Measurements from ENCODE around the gene SPART. TPM values are rescaled to one million over a fixed set of nuclear protein-coding genes. Genes with fewer than 3 reads are reported as not detected.

The SPART gene
- polyA plus RNA-seq, 2 of the 4 experiments (the other 2 are of a cell fraction) = 33.9 to 37.0 TPM

DNA sequence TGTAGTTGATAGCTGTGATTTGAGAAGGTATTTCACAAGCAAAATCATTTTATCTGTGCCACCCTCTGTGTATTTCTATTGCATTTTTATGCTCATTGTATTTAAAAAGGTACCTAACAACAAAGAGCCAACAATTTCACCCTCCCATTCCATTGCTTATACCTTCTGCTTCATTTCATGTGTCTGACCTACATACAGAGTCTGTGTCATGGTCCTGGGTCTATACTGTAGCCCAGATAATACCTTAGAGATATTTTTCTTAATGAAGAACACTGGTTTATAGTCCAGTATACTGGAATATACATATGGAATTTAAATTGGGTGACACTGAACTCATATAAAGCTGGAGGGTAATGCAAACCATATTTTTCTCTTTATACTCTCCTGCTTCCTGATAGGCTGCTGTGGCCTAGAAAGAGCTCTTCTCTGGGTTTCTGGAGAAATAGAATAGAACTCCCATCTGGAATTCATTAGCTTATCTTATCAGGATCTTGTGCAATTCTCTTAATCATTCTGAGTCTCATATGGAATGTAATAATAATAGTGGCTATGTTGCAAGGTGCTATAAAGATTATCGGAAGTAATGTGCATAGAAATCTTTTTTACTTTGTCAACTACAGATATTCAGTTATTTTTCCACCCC is 31.8 kb upstream of the SPART start (continued):
- TF ChIP-seq, protein P1, sequence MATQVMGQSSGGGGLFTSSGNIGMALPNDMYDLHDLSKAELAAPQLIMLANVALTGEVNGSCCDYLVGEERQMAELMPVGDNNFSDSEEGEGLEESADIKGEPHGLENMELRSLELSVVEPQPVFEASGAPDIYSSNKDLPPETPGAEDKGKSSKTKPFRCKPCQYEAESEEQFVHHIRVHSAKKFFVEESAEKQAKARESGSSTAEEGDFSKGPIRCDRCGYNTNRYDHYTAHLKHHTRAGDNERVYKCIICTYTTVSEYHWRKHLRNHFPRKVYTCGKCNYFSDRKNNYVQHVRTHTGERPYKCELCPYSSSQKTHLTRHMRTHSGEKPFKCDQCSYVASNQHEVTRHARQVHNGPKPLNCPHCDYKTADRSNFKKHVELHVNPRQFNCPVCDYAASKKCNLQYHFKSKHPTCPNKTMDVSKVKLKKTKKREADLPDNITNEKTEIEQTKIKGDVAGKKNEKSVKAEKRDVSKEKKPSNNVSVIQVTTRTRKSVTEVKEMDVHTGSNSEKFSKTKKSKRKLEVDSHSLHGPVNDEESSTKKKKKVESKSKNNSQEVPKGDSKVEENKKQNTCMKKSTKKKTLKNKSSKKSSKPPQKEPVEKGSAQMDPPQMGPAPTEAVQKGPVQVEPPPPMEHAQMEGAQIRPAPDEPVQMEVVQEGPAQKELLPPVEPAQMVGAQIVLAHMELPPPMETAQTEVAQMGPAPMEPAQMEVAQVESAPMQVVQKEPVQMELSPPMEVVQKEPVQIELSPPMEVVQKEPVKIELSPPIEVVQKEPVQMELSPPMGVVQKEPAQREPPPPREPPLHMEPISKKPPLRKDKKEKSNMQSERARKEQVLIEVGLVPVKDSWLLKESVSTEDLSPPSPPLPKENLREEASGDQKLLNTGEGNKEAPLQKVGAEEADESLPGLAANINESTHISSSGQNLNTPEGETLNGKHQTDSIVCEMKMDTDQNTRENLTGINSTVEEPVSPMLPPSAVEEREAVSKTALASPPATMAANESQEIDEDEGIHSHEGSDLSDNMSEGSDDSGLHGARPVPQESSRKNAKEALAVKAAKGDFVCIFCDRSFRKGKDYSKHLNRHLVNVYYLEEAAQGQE (IDR thresholded peaks at IDR 0.05) = no peak
- TF ChIP-seq CEBPB (IDR thresholded peaks at IDR 0.05) (no peak), NPAS2 (CRISPR knock-in tag; IDR thresholded peaks at IDR 0.05; ENCODE audit: borderline replicate concordance) (no peak), NFE2L2 (conservative IDR thresholded peaks at IDR 0.05; ENCODE audit: low read length) (no peak), BHLHE40 (IDR thresholded peaks at IDR 0.05; ENCODE audit: low read depth, low read length) (no peak), KDM5A (IDR thresholded peaks at IDR 0.05) (no peak), MYC (IDR thresholded peaks at IDR 0.05; ENCODE audit: borderline replicate concordance, low read length) (no peak), SREBF2 (IDR thresholded peaks at IDR 0.05) (no peak), EHMT2 (IDR thresholded peaks at IDR 0.05; ENCODE audit: low read depth) (no peak), NR3C1 (IDR thresholded peaks at IDR 0.05) (no peak)
- TF ChIP-seq, protein P2, sequence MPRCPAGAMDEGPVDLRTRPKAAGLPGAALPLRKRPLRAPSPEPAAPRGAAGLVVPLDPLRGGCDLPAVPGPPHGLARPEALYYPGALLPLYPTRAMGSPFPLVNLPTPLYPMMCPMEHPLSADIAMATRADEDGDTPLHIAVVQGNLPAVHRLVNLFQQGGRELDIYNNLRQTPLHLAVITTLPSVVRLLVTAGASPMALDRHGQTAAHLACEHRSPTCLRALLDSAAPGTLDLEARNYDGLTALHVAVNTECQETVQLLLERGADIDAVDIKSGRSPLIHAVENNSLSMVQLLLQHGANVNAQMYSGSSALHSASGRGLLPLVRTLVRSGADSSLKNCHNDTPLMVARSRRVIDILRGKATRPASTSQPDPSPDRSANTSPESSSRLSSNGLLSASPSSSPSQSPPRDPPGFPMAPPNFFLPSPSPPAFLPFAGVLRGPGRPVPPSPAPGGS (IDR thresholded peaks at IDR 0.05) = no peak

DNA sequence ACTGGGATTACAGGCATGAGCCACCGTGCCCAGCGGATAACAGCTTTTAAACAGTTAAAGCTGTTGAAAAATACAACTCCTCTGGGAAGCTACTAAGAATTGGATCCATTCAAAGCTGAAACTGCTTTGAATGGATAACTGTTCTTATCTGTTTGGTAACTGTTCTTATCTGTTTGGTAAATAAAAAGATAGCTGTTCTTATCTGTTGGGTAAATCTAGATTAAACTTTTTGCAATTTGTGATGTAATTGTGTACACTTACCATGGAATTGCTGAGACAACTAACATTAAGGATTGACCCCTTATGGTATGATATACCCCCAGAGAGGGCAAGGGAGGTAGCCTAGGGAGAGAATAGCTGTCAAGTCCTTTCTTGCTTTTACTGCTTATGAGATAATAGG is 27.9 kb upstream of the SPART start:
- ChIA-PET CTCF (no interaction called here), POLR2A (no interaction called here)
- TF ChIP-seq MYC (IDR thresholded peaks at IDR 0.05; ENCODE audit: borderline replicate concordance, low read length) (no peak), SREBF2 (IDR thresholded peaks at IDR 0.05) (no peak), MAFK (IDR thresholded peaks at IDR 0.05; ENCODE audit: partially characterized antibody) (no peak), EHF (CRISPR knock-in tag; IDR thresholded peaks at IDR 0.05) (no peak), FOSL2 (IDR thresholded peaks at IDR 0.05) (no peak), FOSL2 (CRISPR knock-in tag; IDR thresholded peaks at IDR 0.05) (no peak)
- TF ChIP-seq, protein P3, sequence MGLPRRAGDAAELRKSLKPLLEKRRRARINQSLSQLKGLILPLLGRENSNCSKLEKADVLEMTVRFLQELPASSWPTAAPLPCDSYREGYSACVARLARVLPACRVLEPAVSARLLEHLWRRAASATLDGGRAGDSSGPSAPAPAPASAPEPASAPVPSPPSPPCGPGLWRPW (IDR thresholded peaks at IDR 0.05) = no peak
- FAIRE-seq (no peak), DNase-seq (ENCODE audit: low read depth in 1 of 2, low spot score in 1 of 2) (no peak), ATAC-seq (no peak)
- no peak overlapping the region for H3K4me2 ChIP-seq
- no peak overlapping the region for H3K4me3 ChIP-seq
- no peaks in the 10 kb centered on the region for H3K9me3 ChIP-seq
- WGBS (ENCODE audit: missing lambda C conversion rate) = 95% methylated on average over 2 of the region's 2 CpGs
- H3K4me1 ChIP-seq = no peaks in the 10 kb centered on the region
- H3K27ac ChIP-seq = no peak overlapping the region

DNA sequence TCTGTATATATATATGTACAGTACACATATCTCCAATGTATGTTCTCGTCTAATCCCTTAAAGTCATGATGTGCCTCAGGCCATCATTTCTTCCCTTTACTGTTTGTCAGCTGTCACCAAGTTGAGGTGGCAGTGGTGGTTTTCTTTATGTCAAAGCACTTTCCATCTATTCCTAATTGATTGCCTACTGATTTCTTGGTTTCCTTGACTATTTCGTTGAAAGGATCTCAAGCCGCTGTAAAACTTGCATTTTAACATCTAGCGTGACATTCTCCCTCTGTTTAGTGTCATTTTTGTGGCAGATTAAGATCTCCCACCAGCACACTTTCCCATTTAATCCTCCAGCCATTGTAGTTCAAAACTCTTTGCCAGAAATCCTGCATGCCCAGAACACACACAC is 25.0 kb upstream of the SPART start:
- Histone ChIP-seq H3K4me3 (no peak overlapping the region), H3K4me2 (no peak overlapping the region), H3K9me3 (no peaks in the 10 kb centered on the region), H3K27ac (no peak overlapping the region), H3K4me1 (no peaks in the 10 kb centered on the region)
- POLR2A ChIA-PET = no interaction called here
- CTCF ChIA-PET = no interaction called here
- no peak for FAIRE-seq
- ATAC-seq = no peak
- TF ChIP-seq MAFK (IDR thresholded peaks at IDR 0.05; ENCODE audit: partially characterized antibody) = no peak
- no peak for TF ChIP-seq FOXS1 (CRISPR knock-in tag; IDR thresholded peaks at IDR 0.05)
- TF ChIP-seq, protein P4, sequence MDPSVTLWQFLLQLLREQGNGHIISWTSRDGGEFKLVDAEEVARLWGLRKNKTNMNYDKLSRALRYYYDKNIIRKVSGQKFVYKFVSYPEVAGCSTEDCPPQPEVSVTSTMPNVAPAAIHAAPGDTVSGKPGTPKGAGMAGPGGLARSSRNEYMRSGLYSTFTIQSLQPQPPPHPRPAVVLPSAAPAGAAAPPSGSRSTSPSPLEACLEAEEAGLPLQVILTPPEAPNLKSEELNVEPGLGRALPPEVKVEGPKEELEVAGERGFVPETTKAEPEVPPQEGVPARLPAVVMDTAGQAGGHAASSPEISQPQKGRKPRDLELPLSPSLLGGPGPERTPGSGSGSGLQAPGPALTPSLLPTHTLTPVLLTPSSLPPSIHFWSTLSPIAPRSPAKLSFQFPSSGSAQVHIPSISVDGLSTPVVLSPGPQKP (IDR thresholded peaks at IDR 0.05; ENCODE audit: low read depth, low read length) = no peak
- no peak for TF ChIP-seq PHF8 (IDR thresholded peaks at IDR 0.05; ENCODE audit: borderline replicate concordance, low read depth)
- TF ChIP-seq POLR2A (IDR thresholded peaks at IDR 0.05; ENCODE audit: low read length) = no peak
- TF ChIP-seq RFX5 (IDR thresholded peaks at IDR 0.05) = no peak
- TF ChIP-seq CBX8 (IDR thresholded peaks at IDR 0.05) = no peak
- no peak for TF ChIP-seq ZC3H11A (IDR thresholded peaks at IDR 0.05)
- DNase-seq (ENCODE audit: low read depth in 1 of 2, low spot score in 1 of 2) = no peak
- 64% methylated on average over 4 of the region's 4 CpGs for whole genome bisulfite sequencing (ENCODE audit: missing lambda C conversion rate)
